ENCODE data around the gene R3HDM4.

DNA sequence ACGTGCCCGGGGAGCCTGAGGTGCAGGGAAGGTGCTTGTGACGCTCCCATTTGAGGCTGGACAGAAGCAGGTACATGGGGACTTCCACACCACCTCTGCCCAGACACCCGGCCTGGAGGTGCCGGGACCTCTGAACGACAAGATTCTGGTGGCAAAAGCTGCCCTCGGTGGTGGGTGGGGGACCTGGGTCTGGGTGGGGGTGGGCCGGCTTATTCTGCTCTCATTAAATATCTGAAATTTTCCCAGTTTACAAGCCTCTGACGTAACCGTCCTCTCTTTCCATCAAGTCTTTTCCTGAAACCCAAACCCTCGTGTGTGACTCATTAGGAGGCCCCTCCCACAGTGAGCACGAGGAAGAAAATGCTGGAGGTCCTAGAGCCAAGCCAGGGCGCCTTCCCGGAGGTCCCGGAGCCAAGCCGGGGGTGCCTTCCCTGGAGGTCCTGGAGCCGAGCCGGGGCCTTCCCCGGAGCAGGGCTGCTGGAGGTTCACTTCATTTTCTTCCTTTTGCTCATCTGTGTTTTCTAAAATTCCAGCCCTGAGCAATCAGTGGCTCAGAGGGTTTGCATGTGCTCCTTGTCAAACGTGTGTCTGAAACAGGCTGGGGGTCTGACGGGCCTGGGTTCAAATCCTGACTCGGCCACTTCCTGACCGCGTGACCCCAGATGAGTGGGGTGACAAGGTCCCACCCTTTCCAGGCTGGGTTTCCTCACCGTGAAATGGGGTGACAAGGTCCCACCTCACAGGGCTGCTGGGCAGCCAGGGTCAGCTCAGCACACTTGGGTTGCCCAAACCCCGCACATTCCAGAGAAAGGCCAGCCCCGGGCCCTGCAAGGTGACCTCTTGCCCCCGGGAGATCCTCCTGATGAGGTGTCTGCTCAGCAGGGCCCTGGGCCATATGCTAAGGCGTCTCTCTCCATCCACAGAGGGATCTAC lies 43.5 kb downstream of the R3HDM4 start:
- no peak for TF ChIP-seq RAD21 (IDR thresholded peaks at IDR 0.05)
- TF ChIP-seq, protein P1, sequence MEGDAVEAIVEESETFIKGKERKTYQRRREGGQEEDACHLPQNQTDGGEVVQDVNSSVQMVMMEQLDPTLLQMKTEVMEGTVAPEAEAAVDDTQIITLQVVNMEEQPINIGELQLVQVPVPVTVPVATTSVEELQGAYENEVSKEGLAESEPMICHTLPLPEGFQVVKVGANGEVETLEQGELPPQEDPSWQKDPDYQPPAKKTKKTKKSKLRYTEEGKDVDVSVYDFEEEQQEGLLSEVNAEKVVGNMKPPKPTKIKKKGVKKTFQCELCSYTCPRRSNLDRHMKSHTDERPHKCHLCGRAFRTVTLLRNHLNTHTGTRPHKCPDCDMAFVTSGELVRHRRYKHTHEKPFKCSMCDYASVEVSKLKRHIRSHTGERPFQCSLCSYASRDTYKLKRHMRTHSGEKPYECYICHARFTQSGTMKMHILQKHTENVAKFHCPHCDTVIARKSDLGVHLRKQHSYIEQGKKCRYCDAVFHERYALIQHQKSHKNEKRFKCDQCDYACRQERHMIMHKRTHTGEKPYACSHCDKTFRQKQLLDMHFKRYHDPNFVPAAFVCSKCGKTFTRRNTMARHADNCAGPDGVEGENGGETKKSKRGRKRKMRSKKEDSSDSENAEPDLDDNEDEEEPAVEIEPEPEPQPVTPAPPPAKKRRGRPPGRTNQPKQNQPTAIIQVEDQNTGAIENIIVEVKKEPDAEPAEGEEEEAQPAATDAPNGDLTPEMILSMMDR (IDR thresholded peaks at IDR 0.05; ENCODE audit: low read depth, low read length, missing input control) = no peak
- TF ChIP-seq JUND (IDR thresholded peaks at IDR 0.05) = no peak
- TF ChIP-seq, protein P2, sequence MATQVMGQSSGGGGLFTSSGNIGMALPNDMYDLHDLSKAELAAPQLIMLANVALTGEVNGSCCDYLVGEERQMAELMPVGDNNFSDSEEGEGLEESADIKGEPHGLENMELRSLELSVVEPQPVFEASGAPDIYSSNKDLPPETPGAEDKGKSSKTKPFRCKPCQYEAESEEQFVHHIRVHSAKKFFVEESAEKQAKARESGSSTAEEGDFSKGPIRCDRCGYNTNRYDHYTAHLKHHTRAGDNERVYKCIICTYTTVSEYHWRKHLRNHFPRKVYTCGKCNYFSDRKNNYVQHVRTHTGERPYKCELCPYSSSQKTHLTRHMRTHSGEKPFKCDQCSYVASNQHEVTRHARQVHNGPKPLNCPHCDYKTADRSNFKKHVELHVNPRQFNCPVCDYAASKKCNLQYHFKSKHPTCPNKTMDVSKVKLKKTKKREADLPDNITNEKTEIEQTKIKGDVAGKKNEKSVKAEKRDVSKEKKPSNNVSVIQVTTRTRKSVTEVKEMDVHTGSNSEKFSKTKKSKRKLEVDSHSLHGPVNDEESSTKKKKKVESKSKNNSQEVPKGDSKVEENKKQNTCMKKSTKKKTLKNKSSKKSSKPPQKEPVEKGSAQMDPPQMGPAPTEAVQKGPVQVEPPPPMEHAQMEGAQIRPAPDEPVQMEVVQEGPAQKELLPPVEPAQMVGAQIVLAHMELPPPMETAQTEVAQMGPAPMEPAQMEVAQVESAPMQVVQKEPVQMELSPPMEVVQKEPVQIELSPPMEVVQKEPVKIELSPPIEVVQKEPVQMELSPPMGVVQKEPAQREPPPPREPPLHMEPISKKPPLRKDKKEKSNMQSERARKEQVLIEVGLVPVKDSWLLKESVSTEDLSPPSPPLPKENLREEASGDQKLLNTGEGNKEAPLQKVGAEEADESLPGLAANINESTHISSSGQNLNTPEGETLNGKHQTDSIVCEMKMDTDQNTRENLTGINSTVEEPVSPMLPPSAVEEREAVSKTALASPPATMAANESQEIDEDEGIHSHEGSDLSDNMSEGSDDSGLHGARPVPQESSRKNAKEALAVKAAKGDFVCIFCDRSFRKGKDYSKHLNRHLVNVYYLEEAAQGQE (IDR thresholded peaks at IDR 0.05) = no peak
- no peak for TF ChIP-seq GABPA (IDR thresholded peaks at IDR 0.05 in 1 of 2, conservative IDR thresholded peaks at IDR 0.05 in 1 of 2)
- TF ChIP-seq FOXA1 (IDR thresholded peaks at IDR 0.05) = no peak
- TF ChIP-seq, protein P3, sequence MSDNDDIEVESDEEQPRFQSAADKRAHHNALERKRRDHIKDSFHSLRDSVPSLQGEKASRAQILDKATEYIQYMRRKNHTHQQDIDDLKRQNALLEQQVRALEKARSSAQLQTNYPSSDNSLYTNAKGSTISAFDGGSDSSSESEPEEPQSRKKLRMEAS (IDR thresholded peaks at IDR 0.05) = no peak
- no peak for TF ChIP-seq TAF1 (conservative IDR thresholded peaks at IDR 0.05)
- TF ChIP-seq, protein P4, sequence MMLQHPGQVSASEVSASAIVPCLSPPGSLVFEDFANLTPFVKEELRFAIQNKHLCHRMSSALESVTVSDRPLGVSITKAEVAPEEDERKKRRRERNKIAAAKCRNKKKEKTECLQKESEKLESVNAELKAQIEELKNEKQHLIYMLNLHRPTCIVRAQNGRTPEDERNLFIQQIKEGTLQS (IDR thresholded peaks at IDR 0.05) = no peak
- TF ChIP-seq HNF4G (IDR thresholded peaks at IDR 0.05) = no peak
- no peak for TF ChIP-seq EGR1 (IDR thresholded peaks at IDR 0.05; ENCODE audit: low read depth in 2 of 2)
- TF ChIP-seq, protein P5, sequence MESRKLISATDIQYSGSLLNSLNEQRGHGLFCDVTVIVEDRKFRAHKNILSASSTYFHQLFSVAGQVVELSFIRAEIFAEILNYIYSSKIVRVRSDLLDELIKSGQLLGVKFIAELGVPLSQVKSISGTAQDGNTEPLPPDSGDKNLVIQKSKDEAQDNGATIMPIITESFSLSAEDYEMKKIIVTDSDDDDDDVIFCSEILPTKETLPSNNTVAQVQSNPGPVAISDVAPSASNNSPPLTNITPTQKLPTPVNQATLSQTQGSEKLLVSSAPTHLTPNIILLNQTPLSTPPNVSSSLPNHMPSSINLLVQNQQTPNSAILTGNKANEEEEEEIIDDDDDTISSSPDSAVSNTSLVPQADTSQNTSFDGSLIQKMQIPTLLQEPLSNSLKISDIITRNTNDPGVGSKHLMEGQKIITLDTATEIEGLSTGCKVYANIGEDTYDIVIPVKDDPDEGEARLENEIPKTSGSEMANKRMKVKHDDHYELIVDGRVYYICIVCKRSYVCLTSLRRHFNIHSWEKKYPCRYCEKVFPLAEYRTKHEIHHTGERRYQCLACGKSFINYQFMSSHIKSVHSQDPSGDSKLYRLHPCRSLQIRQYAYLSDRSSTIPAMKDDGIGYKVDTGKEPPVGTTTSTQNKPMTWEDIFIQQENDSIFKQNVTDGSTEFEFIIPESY (IDR thresholded peaks at IDR 0.05) = no peak
- TF ChIP-seq RXRA (IDR thresholded peaks at IDR 0.05) = no peak

Measured in liver (tissue), 3 donors.